Activated CD8-positive, alpha-beta T cell treated with anti-CD3 and anti-CD28 coated beads for 36 hours (primary cell): ENCODE data around the gene LYL1. TPM values are rescaled to one million over a fixed set of nuclear protein-coding genes. Genes with fewer than 3 reads are reported as not detected.
A peak's percentile ranks its signal among the peaks of the same experiment; 100 is the strongest.

Source experiments
- ATAC-seq: fragments of 200-7000 bp; cut with Tn5 transposase; one replicate; pipeline ENCODE4 v1.10.0; 2021; ENCODE audit warnings: mild to moderate bottlenecking, moderate library complexity
- CTCF ChIA-PET: fragments of 350-600 bp; sonication (Branson Sonifier 250); formaldehyde crosslinking; loops from one replicate; lab custom pipeline; 2021; ENCODE audit warnings: antibody characterized with exemption; lab: Charles Lee
- POLR2A ChIA-PET: fragments of 350-600 bp; sonication (Branson Sonifier 250); formaldehyde crosslinking; loops from one replicate; lab custom pipeline; 2021; ENCODE audit warnings: antibody characterized with exemption; lab: Charles Lee
- DNase-seq: peaks from one replicate; pipeline ENCODE4 v3.0.0-alpha.2; 2020
- H3K27ac Mint-ChIP-seq: one replicate; pipeline ENCODE4 v1.8.0; 2021; ENCODE audit warnings: mild to moderate bottlenecking, mixed read lengths
- H3K27me3 Mint-ChIP-seq: one replicate; pipeline ENCODE4 v1.8.0; 2021; ENCODE audit warnings: mixed read lengths
- H3K36me3 Mint-ChIP-seq: one replicate; pipeline ENCODE4 v1.8.0; 2021; ENCODE audit warnings: low read depth, mixed read lengths
- H3K4me1 Mint-ChIP-seq: one replicate; pipeline ENCODE4 v1.8.0; 2021; ENCODE audit warnings: low read depth, mixed read lengths
- H3K4me3 Mint-ChIP-seq: one replicate; pipeline ENCODE4 v1.8.0; 2021; ENCODE audit warnings: mild to moderate bottlenecking, moderate library complexity, mixed read lengths
- H3K9me3 Mint-ChIP-seq: one replicate; pipeline ENCODE4 v1.8.0; 2021; ENCODE audit warnings: mixed read lengths
- intact Hi-C: fragments of 100-400 bp; cut with micrococcal nuclease; formaldehyde crosslinking; loops from one replicate; pipeline ENCODE4 v1.10.0; 2022
- total RNA-seq, 2 experiments: library from RNA; stranded (reverse); gene quantifications; one replicate each; pipeline ENCODE4 v1.2.3, GENCODE V29; 2021
- TF ChIP-seq, protein P1 (sequence below): fragments of 200-600 bp; IDR thresholded peaks from one replicate; pipeline ENCODE4 v1.8.0; 2022; ENCODE audit warnings: antibody characterized with exemption, mild to moderate bottlenecking

The LYL1 gene
- total RNA-seq, 2 experiments from 2014 or later: 3.9 to 4.8 TPM

DNA sequence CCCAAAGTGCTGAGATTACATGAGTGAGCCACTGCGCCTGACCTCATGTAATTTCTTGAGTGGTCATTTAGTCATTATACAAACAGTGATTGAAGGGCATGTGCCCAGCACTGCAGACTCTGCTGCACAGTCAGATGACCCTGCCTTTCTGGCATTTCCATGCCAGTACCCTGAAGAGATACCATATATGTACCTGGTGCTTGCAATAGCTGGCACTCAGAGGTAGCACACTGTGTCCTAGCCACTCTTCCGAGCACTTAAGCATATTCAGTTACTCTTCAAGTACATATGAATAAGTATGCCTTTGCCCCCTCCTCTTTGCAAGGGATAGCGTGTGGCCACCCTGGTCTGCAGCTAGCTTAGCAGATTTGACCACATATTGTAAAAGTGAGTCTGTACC, 32.0 kb upstream of the LYL1 start:
- intact Hi-C loops: no loop called here
- ChIA-PET POLR2A (no interaction called here), CTCF (no interaction called here)
- Mint-ChIP-seq H3K9me3 (no peaks in the 10 kb centered on the region), H3K4me1 (peaks cover 32% of the 10 kb centered on the region), H3K36me3 (peaks cover 40% of the 10 kb centered on the region), H3K27ac (no peak overlapping the region), H3K27me3 (no peaks in the 10 kb centered on the region), H3K4me3 (no peak overlapping the region)
- TF ChIP-seq, protein P1, sequence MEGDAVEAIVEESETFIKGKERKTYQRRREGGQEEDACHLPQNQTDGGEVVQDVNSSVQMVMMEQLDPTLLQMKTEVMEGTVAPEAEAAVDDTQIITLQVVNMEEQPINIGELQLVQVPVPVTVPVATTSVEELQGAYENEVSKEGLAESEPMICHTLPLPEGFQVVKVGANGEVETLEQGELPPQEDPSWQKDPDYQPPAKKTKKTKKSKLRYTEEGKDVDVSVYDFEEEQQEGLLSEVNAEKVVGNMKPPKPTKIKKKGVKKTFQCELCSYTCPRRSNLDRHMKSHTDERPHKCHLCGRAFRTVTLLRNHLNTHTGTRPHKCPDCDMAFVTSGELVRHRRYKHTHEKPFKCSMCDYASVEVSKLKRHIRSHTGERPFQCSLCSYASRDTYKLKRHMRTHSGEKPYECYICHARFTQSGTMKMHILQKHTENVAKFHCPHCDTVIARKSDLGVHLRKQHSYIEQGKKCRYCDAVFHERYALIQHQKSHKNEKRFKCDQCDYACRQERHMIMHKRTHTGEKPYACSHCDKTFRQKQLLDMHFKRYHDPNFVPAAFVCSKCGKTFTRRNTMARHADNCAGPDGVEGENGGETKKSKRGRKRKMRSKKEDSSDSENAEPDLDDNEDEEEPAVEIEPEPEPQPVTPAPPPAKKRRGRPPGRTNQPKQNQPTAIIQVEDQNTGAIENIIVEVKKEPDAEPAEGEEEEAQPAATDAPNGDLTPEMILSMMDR: no peak
- DNase-seq: no peak
- no peak for ATAC-seq

DNA sequence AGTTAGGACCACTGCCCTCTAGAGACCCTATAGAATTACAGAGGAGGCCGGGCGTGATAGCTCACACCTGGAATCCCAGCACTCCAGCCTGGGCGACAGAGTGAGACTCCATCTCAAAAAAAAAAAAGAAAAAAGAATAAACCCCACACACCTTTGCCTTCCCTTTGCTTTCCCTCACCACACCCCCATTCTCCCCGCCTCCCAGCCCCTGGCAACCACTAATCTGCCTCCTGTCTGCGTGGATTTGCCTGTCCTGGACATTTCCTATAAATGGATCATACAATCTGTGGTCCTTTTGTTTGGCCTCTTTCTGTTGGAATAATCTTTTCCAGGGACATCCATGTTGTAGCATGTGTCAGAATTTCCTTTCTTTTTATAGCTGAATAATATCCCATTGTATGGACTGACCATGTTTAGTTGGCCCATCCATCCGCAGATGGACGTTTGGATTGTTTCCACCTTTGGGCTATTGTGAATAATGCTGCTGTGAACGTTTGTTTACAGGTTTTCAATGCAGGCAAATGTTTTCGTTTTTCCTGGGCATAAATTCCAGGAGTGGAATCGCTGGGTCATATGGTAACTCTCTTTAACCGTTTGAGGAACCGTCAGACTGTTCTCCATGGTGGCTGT, 30.7 kb upstream of the LYL1 start:
- intact Hi-C loops: no loop called here
- Mint-ChIP-seq H3K27ac (peak overlapping the region; percentile 84), H3K4me3 (no peak overlapping the region), H3K27me3 (no peaks in the 10 kb centered on the region), H3K36me3 (peaks cover 38% of the 10 kb centered on the region), H3K4me1 (peaks cover 36% of the 10 kb centered on the region), H3K9me3 (no peaks in the 10 kb centered on the region)
- POLR2A ChIA-PET: interaction anchor here (1.2 to 6.6 kb wide), 5 partner anchors 10 to 21 kb away, joined by 3 to 63 read pairs (median 4); partner anchors contain the start of genes NACC1 and TRMT1
- CTCF ChIA-PET: interaction anchor here (1.2 to 1.7 kb wide), 3 partner anchors 9 to 29 kb away, joined by 5 read pairs; no protein-coding TSS in a partner anchor
- ATAC-seq (no peak), DNase-seq (no peak)
- TF ChIP-seq, protein P1: no peak

DNA sequence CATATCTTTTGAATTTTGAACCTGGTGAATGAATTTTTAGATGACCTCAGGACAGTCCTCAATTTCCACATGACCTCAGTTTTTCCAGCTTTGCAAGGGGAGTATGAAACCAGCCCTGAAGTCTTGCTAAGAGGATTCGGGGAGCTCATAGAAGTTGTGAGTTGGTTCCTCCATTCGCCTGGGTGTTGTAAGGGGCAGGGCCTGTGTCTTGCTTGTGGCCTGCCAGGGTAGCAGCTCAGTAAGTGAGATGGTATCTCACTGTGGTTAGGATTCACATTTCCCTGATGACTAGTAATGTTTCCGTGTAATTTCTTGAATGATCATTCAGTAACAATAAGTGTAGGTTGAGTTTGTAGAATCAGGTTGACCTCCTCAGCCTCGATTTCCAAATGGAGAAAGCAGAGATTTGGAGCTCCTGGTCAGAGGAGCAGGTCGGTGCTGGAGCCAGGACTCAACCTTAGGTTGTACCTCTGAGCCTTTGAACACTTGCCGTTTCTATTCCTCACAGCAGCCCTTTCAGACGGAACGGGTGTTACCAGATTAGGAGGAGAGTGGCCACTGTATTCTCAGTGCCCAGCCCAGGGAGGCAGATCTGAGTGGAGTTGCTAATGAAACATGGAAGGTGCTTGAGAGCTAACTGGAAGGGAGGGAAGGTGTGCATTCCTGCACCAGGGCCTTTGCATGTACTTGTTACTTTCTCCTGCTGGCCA, 30.0 kb upstream of the LYL1 start:
- peaks cover 41% of the 10 kb centered on the region for H3K4me1 Mint-ChIP-seq
- DNase-seq (peak; percentile 79), ATAC-seq (peak; percentile 96)
- peak overlapping the region; percentile 14 for H3K4me3 Mint-ChIP-seq
- H3K36me3 Mint-ChIP-seq: peaks cover 32% of the 10 kb centered on the region
- POLR2A ChIA-PET: interaction anchor here (1.2 to 6.6 kb wide), 5 partner anchors 9 to 22 kb away, joined by 3 to 63 read pairs (median 4); partner anchors contain the start of genes NACC1 and TRMT1
- CTCF ChIA-PET: interaction anchor here (0.8 to 2.2 kb wide), 7 partner anchors 9 to 167 kb away, joined by 3 to 8 read pairs (median 5); partner anchors contain the start of genes IER2 and STX10
- peak overlapping the region; percentile 84 for H3K27ac Mint-ChIP-seq
- H3K9me3 Mint-ChIP-seq: no peaks in the 10 kb centered on the region
- TF ChIP-seq, protein P1: no peak
- intact Hi-C loops: no loop called here
- H3K27me3 Mint-ChIP-seq: no peaks in the 10 kb centered on the region

- CTCF ChIA-PET: interaction anchor here (2.2 kb wide), 1 partner anchor 165 kb away, joined by 8 read pairs; no protein-coding TSS in a partner anchor
- Mint-ChIP-seq H3K36me3 (peaks cover 19% of the 10 kb centered on the region), H3K4me1 (peaks cover 41% of the 10 kb centered on the region)
These were observed 28.3 kb upstream of the LYL1 start for GRCh38 chr19:13130886-13131490.

More at GRCh38 chr19:13130886-13131490, 28.3 kb upstream of the LYL1 start:
- H3K27ac Mint-ChIP-seq: peak overlapping the region; percentile 82
- intact Hi-C loops: no loop called here
- H3K9me3 Mint-ChIP-seq: no peaks in the 10 kb centered on the region
- no peak for DNase-seq
- ATAC-seq: no peak
- no peaks in the 10 kb centered on the region for H3K27me3 Mint-ChIP-seq
- H3K4me3 Mint-ChIP-seq: no peak overlapping the region
- POLR2A ChIA-PET: interaction anchor here (6.6 kb wide), 1 partner anchor 12 kb away, joined by 63 read pairs; the partner anchor contains the start of genes NACC1 and TRMT1
- TF ChIP-seq, protein P1: no peak
